Activated CD4-positive, CD25-positive, alpha-beta regulatory T cell treated with anti-CD3 and anti-CD28 coated beads, Interleukin-2, amount 50 U/mL, for 72 hours (primary cell): Measurements from ENCODE around the gene HELT.

Experiments used
- DNase-seq: peaks from one replicate; pipeline ENCODE4 v3.0.0; 2021

The HELT gene

GRCh38 chr4:185004562-185005218 is 13.6 kb upstream of the HELT start:
- DNase-seq: no peak

- DNase-seq: peak; percentile 78
These were observed 13.0 kb upstream of the HELT start for GRCh38 chr4:185005219-185005819.

GRCh38 chr4:185011408-185011807 is 6.9 kb upstream of the HELT start:
- no peak for DNase-seq

- DNase-seq: no peak
These were observed 4.7 kb upstream of the HELT start for GRCh38 chr4:185013417-185014125.

GRCh38 chr4:185015108-185015507 is 3.2 kb upstream of the HELT start:
- no peak for DNase-seq

GRCh38 chr4:185016101-185016940 is 2.0 kb upstream of the HELT start:
- DNase-seq: no peak

GRCh38 chr4:185016946-185017758 is 1.1 kb upstream of the HELT start:
- no peak for DNase-seq

GRCh38 chr4:185018834-185019455 is 655 bp downstream of the HELT start:
- DNase-seq: no peak

GRCh38 chr4:185019456-185020292 is 1.4 kb downstream of the HELT start:
- no peak for DNase-seq

GRCh38 chr4:185020293-185020808 is 2.1 kb downstream of the HELT start:
- DNase-seq: no peak

GRCh38 chr4:185020863-185021761 is 2.8 kb downstream of the HELT start:
- no peak for DNase-seq

- no peak for DNase-seq
These were observed 5.2 kb downstream of the HELT start for GRCh38 chr4:185023471-185023870.

- DNase-seq: no peak
These were observed 10.3 kb downstream of the HELT start for GRCh38 chr4:185028625-185029024.

GRCh38 chr4:185031611-185032010 is 13.3 kb downstream of the HELT start:
- DNase-seq: no peak

- DNase-seq: no peak
These were observed 14.8 kb downstream of the HELT start for GRCh38 chr4:185033072-185033471.

- DNase-seq: no peak
These were observed 15.7 kb downstream of the HELT start for GRCh38 chr4:185033950-185034349.

- DNase-seq: no peak
These were observed 17.0 kb downstream of the HELT start for GRCh38 chr4:185035284-185035683.

- DNase-seq: no peak
These were observed 17.7 kb downstream of the HELT start for GRCh38 chr4:185036019-185036418.

- no peak for DNase-seq
These were observed 18.6 kb downstream of the HELT start for GRCh38 chr4:185036842-185037241.
